ENCODE data around the gene TMEM74B.
"Not testable (repeated sequence)": the region's sequence is repeated elsewhere in the genome, so short reads cannot be mapped to it uniquely, and the experiment has no call there.

TMEM74B gene

DNA sequence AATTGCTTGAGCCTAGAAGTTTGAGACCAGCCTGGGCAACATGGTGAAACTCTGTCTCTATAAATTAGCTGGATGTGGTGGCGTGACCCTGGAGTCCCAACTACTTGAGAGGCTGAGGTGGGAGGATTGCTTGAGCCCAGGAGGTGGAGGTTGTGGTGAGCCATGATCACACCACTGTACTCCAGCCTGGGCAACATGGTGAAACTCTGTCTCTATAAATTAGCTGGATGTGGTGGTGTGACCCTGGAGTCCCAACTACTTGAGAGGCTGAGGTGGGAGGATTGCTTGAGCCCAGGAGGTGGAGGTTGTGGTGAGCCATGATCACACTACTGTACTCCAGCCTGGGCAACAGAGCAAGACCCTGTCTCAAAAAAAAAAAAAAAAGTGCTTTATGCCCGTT lies 35.0 kb downstream of the TMEM74B start:
- in situ Hi-C loops (cut with MboI; ENCODE audit: low sequenced_read_pairs) = not testable (repeated sequence)

DNA sequence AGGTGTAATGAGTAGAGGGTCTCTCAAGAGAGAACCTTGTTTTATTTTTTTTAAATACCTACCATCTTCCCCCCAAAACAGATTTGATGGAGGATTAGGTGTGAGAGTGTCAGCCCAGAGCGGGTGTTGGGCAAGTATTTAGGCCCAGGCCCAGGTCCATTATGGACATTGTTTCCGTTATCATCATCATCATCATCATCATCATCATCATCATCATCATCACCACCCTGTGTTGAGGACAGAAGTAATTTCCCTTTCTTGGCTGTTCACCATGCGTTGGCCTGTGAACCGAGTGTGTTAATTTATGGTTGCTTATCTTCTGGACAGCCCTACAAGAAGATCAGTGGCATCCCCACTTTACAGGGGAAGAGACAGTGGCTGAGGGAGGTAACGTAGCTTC lies 37.8 kb downstream of the TMEM74B start:
- in situ Hi-C loops (cut with MboI; ENCODE audit: low sequenced_read_pairs) = no loop called here

DNA sequence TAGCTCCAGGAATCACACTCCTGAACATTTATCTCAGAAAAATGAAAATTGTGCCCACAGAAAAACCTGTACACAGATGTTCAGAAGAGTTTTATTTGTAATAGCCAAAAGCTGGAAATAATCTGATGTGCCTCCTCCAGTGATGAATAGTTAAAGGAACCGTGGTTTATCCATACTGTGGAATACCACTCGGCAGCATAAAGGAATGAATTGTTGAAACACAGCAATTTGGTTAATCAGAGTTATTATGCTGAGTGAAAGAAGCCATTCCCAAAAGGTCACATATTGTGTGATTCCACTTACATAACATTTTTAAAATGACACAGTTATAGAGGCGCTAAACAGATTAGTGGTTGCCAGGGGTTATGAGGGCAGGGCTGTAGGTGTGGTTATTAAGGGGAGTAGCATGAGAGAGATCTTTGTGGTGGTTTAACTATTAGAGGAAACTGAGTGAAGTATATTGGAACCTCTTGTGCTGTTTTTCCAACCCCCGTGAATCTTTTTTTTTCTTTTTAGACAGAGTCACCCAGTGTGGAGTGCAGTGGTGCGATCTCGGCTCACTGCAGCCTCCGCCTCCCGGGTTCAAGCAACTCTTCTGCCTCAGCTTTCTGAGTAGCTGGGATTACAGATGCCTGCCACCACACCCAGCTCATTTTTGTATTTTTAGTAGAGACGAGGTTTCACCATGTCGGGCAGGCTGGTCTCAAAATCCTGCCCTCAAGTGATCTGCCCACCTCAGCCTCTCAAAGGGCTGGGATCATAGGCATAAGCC lies 40.2 kb downstream of the TMEM74B start:
- in situ Hi-C loops (cut with MboI; ENCODE audit: low sequenced_read_pairs) = no loop called here

- in situ Hi-C loops (cut with MboI; ENCODE audit: low sequenced_read_pairs) = no loop called here
Measured at GRCh38 chr20:1137236-1137635, 47.5 kb downstream of the TMEM74B start.

GRCh38 chr20:1134836-1135235 lies 49.9 kb downstream of the TMEM74B start:
- in situ Hi-C loops (cut with MboI; ENCODE audit: low sequenced_read_pairs) = no loop called here

DNA sequence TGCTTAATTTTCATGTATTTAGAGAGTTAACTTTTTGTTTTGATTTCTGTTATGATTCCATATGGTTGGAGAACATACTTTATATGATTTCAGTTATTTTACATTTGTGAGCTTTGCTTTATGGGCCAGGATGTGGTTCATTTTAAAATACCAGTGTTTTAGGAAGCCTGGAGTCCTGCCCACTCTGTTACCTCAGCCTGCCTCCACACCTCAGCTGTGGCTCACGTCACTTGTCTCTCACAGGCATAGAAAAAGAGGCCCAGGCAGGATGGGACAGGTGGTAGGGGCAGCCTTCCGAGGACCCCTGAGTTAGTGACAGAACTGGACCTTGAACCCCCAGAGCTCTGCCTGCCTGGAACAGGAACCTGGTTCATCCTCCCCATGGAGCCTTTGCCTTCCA lies 50.4 kb downstream of the TMEM74B start:
- in situ Hi-C loops (cut with MboI; ENCODE audit: low sequenced_read_pairs) = no loop called here

- in situ Hi-C loops (cut with MboI; ENCODE audit: low sequenced_read_pairs) = no loop called here
Measured at GRCh38 chr20:1131354-1131753, 53.4 kb downstream of the TMEM74B start.

DNA sequence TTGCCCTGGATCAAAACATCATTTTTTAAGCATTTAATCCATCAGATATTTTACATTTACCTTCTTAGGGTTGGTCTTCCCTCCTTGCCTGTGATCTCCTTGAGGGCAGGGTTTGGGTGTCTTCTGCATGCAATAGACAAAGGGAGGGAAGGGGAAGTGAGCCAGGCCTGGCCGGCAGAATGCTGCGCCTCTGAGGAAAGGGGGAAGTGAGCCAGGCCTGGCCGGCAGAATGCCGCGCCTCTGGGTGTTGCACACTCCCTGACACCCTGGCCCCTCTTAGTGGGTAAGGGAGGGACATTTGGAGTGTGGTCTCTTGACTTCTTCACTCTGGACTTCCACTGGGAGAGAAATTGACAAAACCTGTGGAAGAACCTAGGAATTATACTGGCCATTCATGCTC lies 53.9 kb downstream of the TMEM74B start:
- in situ Hi-C loops (cut with MboI; ENCODE audit: low sequenced_read_pairs) = no loop called here

All from hTERT RPE-1 (cell line).